ENCODE results near the gene FBXL4.

- no peak for TF ChIP-seq TEAD4 (IDR thresholded peaks at IDR 0.05; ENCODE audit: low read depth, low read length)
- TF ChIP-seq CTCF (IDR thresholded peaks at IDR 0.05; ENCODE audit: control extremely low read depth in 1 of 3, insufficient read depth in 1 of 3, low read depth in 1 of 3, low read length in 3 of 3) = no peak
- TF ChIP-seq CHD2 (IDR thresholded peaks at IDR 0.05; ENCODE audit: low read length) = no peak
- TF ChIP-seq RXRA (IDR thresholded peaks at IDR 0.05; ENCODE audit: insufficient read depth, low read depth, low read length) = no peak
- no peak for TF ChIP-seq POLR2AphosphoS5 (IDR thresholded peaks at IDR 0.05; ENCODE audit: low read depth, low read length)
- TF ChIP-seq POLR2A (IDR thresholded peaks at IDR 0.05; ENCODE audit: control extremely low read depth in 1 of 2, low read depth in 2 of 2, low read length in 2 of 2) = no peak
- TF ChIP-seq EP300 (IDR thresholded peaks at IDR 0.05; ENCODE audit: borderline replicate concordance in 1 of 2, low read depth in 2 of 2, low read length in 2 of 2) = no peak
- no peak for TF ChIP-seq TCF12 (IDR thresholded peaks at IDR 0.05; ENCODE audit: low read depth, low read length)
- no peak for TF ChIP-seq MAFK (IDR thresholded peaks at IDR 0.05; ENCODE audit: low read depth, low read length)
- TF ChIP-seq EZH2 (IDR thresholded peaks at IDR 0.05; ENCODE audit: low read depth, low read length, severe bottlenecking) = no peak
- no peak for TF ChIP-seq ZNF274 (IDR thresholded peaks at IDR 0.05; ENCODE audit: borderline replicate concordance, extremely low read depth, low read length)
- no peak for TF ChIP-seq JUN (IDR thresholded peaks at IDR 0.05; ENCODE audit: low read depth, low read length)
- TF ChIP-seq SIN3A (conservative IDR thresholded peaks at IDR 0.05 in 1 of 2, IDR thresholded peaks at IDR 0.05 in 1 of 2; ENCODE audit: low read depth in 1 of 2, low read length in 2 of 2) = no peak
- no peak for TF ChIP-seq ATF2 (IDR thresholded peaks at IDR 0.05; ENCODE audit: low read length)
Observed at GRCh38 chr6:98871057-98871456, 76.7 kb downstream of the FBXL4 start.

Data from H1 (cell line).